ENCODE measurements around the gene DAZAP1.

Gene DAZAP1

GRCh38 chr19:1483979-1484428, 76.6 kb downstream of the DAZAP1 start:
- TF ChIP-seq SIN3A (IDR thresholded peaks at IDR 0.05; ENCODE audit: borderline replicate concordance, insufficient read depth, low read length) (no peak), POLR2AphosphoS5 (IDR thresholded peaks at IDR 0.05; ENCODE audit: low read depth, low read length) (no peak), FOXP2 (optimal IDR thresholded peaks at IDR 0.05; ENCODE audit: borderline replicate concordance, extremely low read depth, extremely low read length, insufficient read depth) (no peak), TAF1 (IDR thresholded peaks at IDR 0.05; ENCODE audit: borderline replicate concordance, insufficient read depth, low read length) (no peak), REST (IDR thresholded peaks at IDR 0.05; ENCODE audit: insufficient read depth in 1 of 2, low read depth in 2 of 2, low read length in 2 of 2) (no peak)
